HepG2 (cell line): ENCODE results near the gene IRF2. TPM values are rescaled to one million over a fixed set of nuclear protein-coding genes. Genes with fewer than 3 reads are reported as not detected.

Experiments
- DPF2 ChIP-seq: sonication (generic); formaldehyde crosslinking; IDR thresholded peaks from 2 replicates; pipeline ENCODE4 v1.4.0; 2020; ENCODE audit warnings: mild to moderate bottlenecking, low read depth, missing genetic modification reagents, borderline replicate concordance
- GTF2F1 ChIP-seq: fragments of 150-350 bp; IDR thresholded peaks from 2 replicates; pipeline ENCODE4 v1.6.1; 2014; ENCODE audit warnings: low read length
- KMT2B ChIP-seq: IDR thresholded peaks from 2 replicates; pipeline ENCODE4 v1.6.1; 2016; ENCODE audit warnings: missing genetic modification reagents, missing compliant biosample characterization
- MAF1 ChIP-seq: sonication (generic); formaldehyde crosslinking; IDR thresholded peaks from 2 replicates; pipeline ENCODE4 v1.5.0; 2020; ENCODE audit warnings: missing genetic modification reagents, borderline replicate concordance
- PATZ1 ChIP-seq: sonication (generic); formaldehyde crosslinking; IDR thresholded peaks from 2 replicates; pipeline ENCODE4 v1.4.0; 2020; ENCODE audit warnings: missing genetic modification reagents
- ZEB1 ChIP-seq: IDR thresholded peaks from 2 replicates; pipeline ENCODE4 v1.6.1; 2012; ENCODE audit warnings: mild to moderate bottlenecking, low read depth, inconsistent platforms; ENCODE audit not compliant: insufficient replicate concordance
- ZFP41 ChIP-seq: sonication (generic); formaldehyde crosslinking; IDR thresholded peaks from 2 replicates; pipeline ENCODE4 v1.4.0; 2020; ENCODE audit warnings: mild to moderate bottlenecking, missing genetic modification reagents, borderline replicate concordance
- ZNF318 ChIP-seq: sonication (generic); formaldehyde crosslinking; IDR thresholded peaks from 2 replicates; pipeline ENCODE4 v1.4.0; 2020; ENCODE audit warnings: mild to moderate bottlenecking, missing genetic modification reagents
- ZNF484 ChIP-seq: sonication (generic); formaldehyde crosslinking; IDR thresholded peaks from 2 replicates; pipeline ENCODE4 v1.5.1; 2020; ENCODE audit warnings: mild to moderate bottlenecking, low read depth, missing genetic modification reagents, borderline replicate concordance
- polyA plus RNA-seq, 8 experiments: library from polyadenylated mRNA; depleted of rRNA in 3 of 8; stranded (reverse) in 7 of 8; unstranded in 1 of 8; fragments of >200 nt; fragmentation: Illumina TruSeq in 4 of 8; extraction: Trizol in 4 of 8; gene quantifications; 2 replicates each; pipeline versions ENCODE4 v1.2.1 to v1.2.3, GENCODE V29; 2011 to 2016; ENCODE audit warnings: low read depth in 4 of 8, missing spikeins in 1 of 8, mixed read lengths in 1 of 8; ENCODE audit not compliant: insufficient read depth in 1 of 8
- total RNA-seq, 5 experiments: library from RNA; depleted of rRNA; stranded (reverse); fragments of >200 nt; fragmentation: Illumina TruSeq; extraction: Trizol; gene quantifications; 2 replicates each; pipeline ENCODE4 v1.2.3, GENCODE V29; 2016; ENCODE audit warnings: low read depth in 1 of 5
- TF ChIP-seq, protein P1 (sequence below): sonication (generic); formaldehyde crosslinking; IDR thresholded peaks from 2 replicates; pipeline ENCODE4; 2020; ENCODE audit warnings: missing genetic modification reagents, mild to moderate bottlenecking, borderline replicate concordance
- TF ChIP-seq, protein P2 (sequence below): sonication (generic); formaldehyde crosslinking; conservative IDR thresholded peaks from 2 replicates; pipeline ENCODE4 v1.4.0; 2020; ENCODE audit warnings: missing genetic modification reagents
- TF ChIP-seq, protein P3 (sequence below): sonication (generic); formaldehyde crosslinking; IDR thresholded peaks from 2 replicates; pipeline ENCODE4 v1.4.0; 2020; ENCODE audit warnings: mild to moderate bottlenecking, low read depth, missing genetic modification reagents

The IRF2 gene
- total and polyA plus RNA-seq, 2 of the 13 experiments (the other 11 are each of a cell fraction or from before 2014, with no cell fraction given) = 15.5 to 28.8 TPM

- TF ChIP-seq, protein P1, sequence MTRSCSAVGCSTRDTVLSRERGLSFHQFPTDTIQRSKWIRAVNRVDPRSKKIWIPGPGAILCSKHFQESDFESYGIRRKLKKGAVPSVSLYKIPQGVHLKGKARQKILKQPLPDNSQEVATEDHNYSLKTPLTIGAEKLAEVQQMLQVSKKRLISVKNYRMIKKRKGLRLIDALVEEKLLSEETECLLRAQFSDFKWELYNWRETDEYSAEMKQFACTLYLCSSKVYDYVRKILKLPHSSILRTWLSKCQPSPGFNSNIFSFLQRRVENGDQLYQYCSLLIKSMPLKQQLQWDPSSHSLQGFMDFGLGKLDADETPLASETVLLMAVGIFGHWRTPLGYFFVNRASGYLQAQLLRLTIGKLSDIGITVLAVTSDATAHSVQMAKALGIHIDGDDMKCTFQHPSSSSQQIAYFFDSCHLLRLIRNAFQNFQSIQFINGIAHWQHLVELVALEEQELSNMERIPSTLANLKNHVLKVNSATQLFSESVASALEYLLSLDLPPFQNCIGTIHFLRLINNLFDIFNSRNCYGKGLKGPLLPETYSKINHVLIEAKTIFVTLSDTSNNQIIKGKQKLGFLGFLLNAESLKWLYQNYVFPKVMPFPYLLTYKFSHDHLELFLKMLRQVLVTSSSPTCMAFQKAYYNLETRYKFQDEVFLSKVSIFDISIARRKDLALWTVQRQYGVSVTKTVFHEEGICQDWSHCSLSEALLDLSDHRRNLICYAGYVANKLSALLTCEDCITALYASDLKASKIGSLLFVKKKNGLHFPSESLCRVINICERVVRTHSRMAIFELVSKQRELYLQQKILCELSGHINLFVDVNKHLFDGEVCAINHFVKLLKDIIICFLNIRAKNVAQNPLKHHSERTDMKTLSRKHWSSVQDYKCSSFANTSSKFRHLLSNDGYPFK (CRISPR knock-in tag) = no peak
- TF ChIP-seq ZFP41 (CRISPR knock-in tag) = no peak
- no peak for TF ChIP-seq PATZ1 (CRISPR knock-in tag)
- no peak for TF ChIP-seq GTF2F1
- TF ChIP-seq, protein P2, sequence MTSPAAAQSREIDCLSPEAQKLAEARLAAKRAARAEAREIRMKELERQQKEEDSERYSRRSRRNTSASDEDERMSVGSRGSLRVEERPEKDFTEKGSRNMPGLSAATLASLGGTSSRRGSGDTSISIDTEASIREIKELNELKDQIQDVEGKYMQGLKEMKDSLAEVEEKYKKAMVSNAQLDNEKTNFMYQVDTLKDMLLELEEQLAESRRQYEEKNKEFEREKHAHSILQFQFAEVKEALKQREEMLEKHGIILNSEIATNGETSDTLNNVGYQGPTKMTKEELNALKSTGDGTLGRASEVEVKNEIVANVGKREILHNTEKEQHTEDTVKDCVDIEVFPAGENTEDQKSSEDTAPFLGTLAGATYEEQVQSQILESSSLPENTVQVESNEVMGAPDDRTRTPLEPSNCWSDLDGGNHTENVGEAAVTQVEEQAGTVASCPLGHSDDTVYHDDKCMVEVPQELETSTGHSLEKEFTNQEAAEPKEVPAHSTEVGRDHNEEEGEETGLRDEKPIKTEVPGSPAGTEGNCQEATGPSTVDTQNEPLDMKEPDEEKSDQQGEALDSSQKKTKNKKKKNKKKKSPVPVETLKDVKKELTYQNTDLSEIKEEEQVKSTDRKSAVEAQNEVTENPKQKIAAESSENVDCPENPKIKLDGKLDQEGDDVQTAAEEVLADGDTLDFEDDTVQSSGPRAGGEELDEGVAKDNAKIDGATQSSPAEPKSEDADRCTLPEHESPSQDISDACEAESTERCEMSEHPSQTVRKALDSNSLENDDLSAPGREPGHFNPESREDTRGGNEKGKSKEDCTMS = no peak
- TF ChIP-seq KMT2B (CRISPR knock-in tag) = no peak
- TF ChIP-seq ZEB1 = no peak
- TF ChIP-seq MAF1 (CRISPR knock-in tag) = no peak
- no peak for TF ChIP-seq ZNF318
- no peak for TF ChIP-seq DPF2 (CRISPR knock-in tag)
- no peak for TF ChIP-seq ZNF484 (CRISPR knock-in tag)
- TF ChIP-seq, protein P3, sequence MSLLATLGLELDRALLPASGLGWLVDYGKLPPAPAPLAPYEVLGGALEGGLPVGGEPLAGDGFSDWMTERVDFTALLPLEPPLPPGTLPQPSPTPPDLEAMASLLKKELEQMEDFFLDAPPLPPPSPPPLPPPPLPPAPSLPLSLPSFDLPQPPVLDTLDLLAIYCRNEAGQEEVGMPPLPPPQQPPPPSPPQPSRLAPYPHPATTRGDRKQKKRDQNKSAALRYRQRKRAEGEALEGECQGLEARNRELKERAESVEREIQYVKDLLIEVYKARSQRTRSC (CRISPR knock-in tag) = no peak
These were observed 28.2 kb downstream of the IRF2 start (continued) for GRCh38 chr4:184446132-184446658.
